Colonic mucosa (tissue), 4 donors: ENCODE measurements around the gene DAB2IP. TPM values are rescaled to one million over a fixed set of nuclear protein-coding genes. Genes with fewer than 3 reads are reported as not detected.
"Not testable (repeated sequence)": the region's sequence is repeated elsewhere in the genome, so short reads cannot be mapped to it uniquely, and the experiment has no call there.

Experiments
- DNase-seq: peaks from one replicate; pipeline ENCODE4 v3.0.0-alpha.2; 2020
- H3K27ac ChIP-seq: fragments of 200-600 bp; one replicate; pipeline ENCODE4 v1.8.0; 2021
- H3K27me3 ChIP-seq: fragments of 200-600 bp; one replicate; pipeline ENCODE4 v1.8.0; 2021
- H3K36me3 ChIP-seq: fragments of 200-600 bp; one replicate; pipeline ENCODE4 v1.8.0; 2021
- H3K4me1 ChIP-seq: fragments of 200-600 bp; one replicate; pipeline ENCODE4 v1.8.0; 2021; ENCODE audit warnings: mild to moderate bottlenecking
- H3K4me3 ChIP-seq: fragments of 200-600 bp; one replicate; pipeline ENCODE4 v1.8.0; 2021
- H3K9ac ChIP-seq, 2 donors: one replicate each; pipeline ENCODE4 v1.7.0; 2013; ENCODE audit warnings: control low read depth in 2 of 2, low read depth in 2 of 2, low read length in 2 of 2
- H3K9me3 ChIP-seq: fragments of 200-600 bp; one replicate; pipeline ENCODE4 v1.8.0; 2021
- CTCF ChIP-seq: fragments of 200-600 bp; IDR thresholded peaks from one replicate; pipeline ENCODE4 v1.8.0; 2022; ENCODE audit warnings: antibody characterized with exemption, mild to moderate bottlenecking
- intact Hi-C: fragments of 100-400 bp; cut with DNase I; formaldehyde crosslinking; loops from one replicate; pipeline ENCODE4 v1.14.1; 2022
- total RNA-seq, 2 donors: library from RNA; stranded (reverse); fragmentation: NEBNext Ultra II Directional in 1 of 2; extraction: Animal tissue kit (Norgen Biotek cat#: 25700) in 1 of 2; gene quantifications; one replicate each; pipeline ENCODE4 v1.2.1, GENCODE V29; 2021
- donor health status: healthy.
- donor health status: DM: no; HTN: no; CAD: no.
- donor health status: DM: no; HTN: no; CAD: no.

The DAB2IP gene
- total RNA-seq, 2 donors from 2014 or later, result 126 to 130 TPM

GRCh38 chr9:121738968-121739367, 87.5 kb downstream of the DAB2IP start:
- H3K36me3 ChIP-seq, result no peaks in the 10 kb centered on the region
- intact Hi-C loops, result no loop called here
- DNase-seq, result peak; percentile 59
- peaks cover 22% of the 10 kb centered on the region for H3K4me1 ChIP-seq
- TF ChIP-seq CTCF, result no peak
- H3K27ac ChIP-seq, result peak overlapping the region; percentile 95
- H3K27me3 ChIP-seq, result no peaks in the 10 kb centered on the region
- no peaks in the 10 kb centered on the region for H3K9me3 ChIP-seq
- peak overlapping the region; percentile 44 for H3K4me3 ChIP-seq
- H3K9ac ChIP-seq, result peak overlapping the region; percentile 28 to 94

DNA sequence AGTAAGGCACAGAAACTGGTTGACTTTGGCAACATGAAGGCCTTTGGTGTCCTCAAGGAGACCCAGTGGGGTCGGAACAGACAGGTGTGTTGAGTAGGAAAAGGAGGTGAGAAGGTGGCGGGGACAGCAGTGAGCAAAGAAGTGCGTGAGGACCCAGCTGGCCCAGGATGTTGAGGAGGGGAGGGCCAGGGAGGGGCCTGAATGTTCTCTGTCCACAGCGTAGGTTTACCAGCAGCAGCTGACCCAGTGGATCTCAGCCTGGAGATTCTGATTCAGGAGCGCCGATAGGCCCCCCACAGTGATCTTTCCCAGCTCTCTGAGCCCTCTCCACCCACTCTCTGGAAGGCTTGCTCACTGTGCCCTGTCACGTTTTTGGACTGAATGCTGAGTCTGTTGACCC, 88.5 kb downstream of the DAB2IP start:
- Histone ChIP-seq H3K27me3 (no peaks in the 10 kb centered on the region), H3K9ac (peak overlapping the region; percentile 38 to 94), H3K4me1 (peaks cover 24% of the 10 kb centered on the region), H3K36me3 (no peaks in the 10 kb centered on the region), H3K27ac (peak overlapping the region; percentile 95), H3K4me3 (peak overlapping the region; percentile 44), H3K9me3 (no peaks in the 10 kb centered on the region)
- no peak for DNase-seq
- TF ChIP-seq CTCF, result no peak
- intact Hi-C loops, result no loop called here

DNA sequence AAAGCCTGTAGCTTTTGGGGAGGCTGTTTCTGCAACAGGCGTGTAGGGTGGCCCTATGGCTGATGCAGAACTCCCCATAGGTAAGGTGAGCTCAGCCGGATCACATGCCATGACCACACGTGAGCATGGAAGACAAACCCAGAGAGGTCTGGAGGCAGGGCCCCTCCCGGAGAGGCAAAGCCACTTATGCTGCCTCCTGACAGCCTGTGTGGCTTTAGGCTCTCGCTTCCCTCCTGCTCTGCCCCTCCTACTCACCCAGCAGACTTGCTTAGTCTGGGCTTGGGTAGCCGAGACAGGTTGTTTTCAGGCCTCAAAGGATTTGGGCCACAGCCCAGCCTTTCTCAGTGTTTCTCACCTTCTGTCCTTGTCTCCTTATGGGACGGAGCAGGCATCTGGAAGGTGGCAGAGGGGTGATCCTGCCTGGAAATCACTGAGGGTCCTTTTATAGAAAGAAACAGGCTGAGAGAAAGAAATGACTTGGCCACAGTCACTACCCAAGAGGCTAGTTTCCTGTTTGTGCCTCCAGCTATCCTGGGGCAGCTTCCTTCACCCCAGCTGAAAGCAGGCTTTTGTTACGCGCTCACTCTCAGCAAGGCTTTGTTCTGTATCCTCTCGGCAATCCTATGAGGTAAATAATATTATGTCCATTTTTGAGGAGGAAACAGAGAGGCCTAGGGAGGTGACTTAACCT, 89.9 kb downstream of the DAB2IP start:
- Histone ChIP-seq H3K4me3 (no peak overlapping the region), H3K9me3 (no peaks in the 10 kb centered on the region), H3K27ac (peak overlapping the region; percentile 82), H3K9ac (peak overlapping the region in 1 of 2 donors; percentile 16), H3K27me3 (no peaks in the 10 kb centered on the region), H3K36me3 (no peaks in the 10 kb centered on the region), H3K4me1 (peaks cover 15% of the 10 kb centered on the region)
- no peak for TF ChIP-seq CTCF
- intact Hi-C loops, result no loop called here
- no peak for DNase-seq

GRCh38 chr9:121741919-121742283, 90.5 kb downstream of the DAB2IP start:
- H3K27me3 ChIP-seq, intact Hi-C loops, DNase-seq, H3K4me3 ChIP-seq, H3K36me3 ChIP-seq, H3K9me3 ChIP-seq: not testable (repeated sequence)
- peaks cover 15% of the 10 kb centered on the region for H3K4me1 ChIP-seq
- peak overlapping the region in 1 of 2 donors; percentile 16 for H3K9ac ChIP-seq
- peak overlapping the region; percentile 82 for H3K27ac ChIP-seq

DNA sequence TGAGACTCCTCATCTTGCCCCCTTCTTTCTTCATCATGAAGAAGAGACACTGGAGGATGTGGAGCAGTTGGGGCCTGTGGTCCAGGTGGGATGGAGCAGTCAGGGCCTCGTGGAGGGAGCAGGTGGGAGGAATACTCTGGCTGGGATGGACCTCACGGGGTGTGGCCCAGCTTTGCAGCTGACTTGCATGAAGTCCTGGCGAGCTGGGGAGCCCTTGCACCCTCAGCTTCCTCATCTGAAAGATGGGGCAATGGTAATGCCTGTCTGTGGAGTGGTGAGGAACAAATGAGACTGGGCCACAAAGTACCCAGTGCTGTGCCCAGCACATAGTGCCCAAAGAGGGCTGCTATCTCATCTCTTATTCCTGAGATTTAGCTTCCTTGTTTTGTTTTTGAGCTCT, 91.5 kb downstream of the DAB2IP start:
- no peak for TF ChIP-seq CTCF
- H3K9ac ChIP-seq, result peak overlapping the region in 1 of 2 donors; percentile 83
- H3K27me3 ChIP-seq, result no peaks in the 10 kb centered on the region
- no peak overlapping the region for H3K4me3 ChIP-seq
- DNase-seq, result peak; percentile 63
- intact Hi-C loops, result no loop called here
- peak overlapping the region; percentile 82 for H3K27ac ChIP-seq
- H3K36me3 ChIP-seq, result no peaks in the 10 kb centered on the region
- peaks cover 15% of the 10 kb centered on the region for H3K4me1 ChIP-seq
- no peaks in the 10 kb centered on the region for H3K9me3 ChIP-seq

- no peaks in the 10 kb centered on the region for H3K36me3 ChIP-seq
- DNase-seq, result peak; percentile 85
- TF ChIP-seq CTCF, result no peak
- intact Hi-C loops, result no loop called here
- H3K27ac ChIP-seq, result peak overlapping the region; percentile 82
- H3K4me3 ChIP-seq, result peak overlapping the region; percentile 37
- H3K9me3 ChIP-seq, result no peaks in the 10 kb centered on the region
- peak overlapping the region; percentile 64 to 83 for H3K9ac ChIP-seq
- peaks cover 15% of the 10 kb centered on the region for H3K4me1 ChIP-seq
- H3K27me3 ChIP-seq, result no peaks in the 10 kb centered on the region
These were observed 92.1 kb downstream of the DAB2IP start for GRCh38 chr9:121743441-121744001.
